Fibroblast of lung (primary cell): ENCODE data around the gene RACGAP1.

Experiments
- EZH2 ChIP-seq: IDR thresholded peaks from 2 replicates; pipeline ENCODE4 v1.5.1; 2012; ENCODE audit warnings: low read length, control low read depth, mild to moderate bottlenecking; ENCODE audit errors: missing control alignments
- TF ChIP-seq, protein P1 (sequence below), 2 donors: IDR thresholded peaks in 1 of 2; conservative IDR thresholded peaks in 1 of 2; 1 replicate in 1 of 2; 2 replicates in 1 of 2; pipeline ENCODE4 v1.5.1; 2011 to 2012; ENCODE audit warnings: low read length in 2 of 2, control low read depth in 1 of 2, inconsistent platforms in 1 of 2, low read depth in 1 of 2, mild to moderate bottlenecking in 1 of 2

DNA sequence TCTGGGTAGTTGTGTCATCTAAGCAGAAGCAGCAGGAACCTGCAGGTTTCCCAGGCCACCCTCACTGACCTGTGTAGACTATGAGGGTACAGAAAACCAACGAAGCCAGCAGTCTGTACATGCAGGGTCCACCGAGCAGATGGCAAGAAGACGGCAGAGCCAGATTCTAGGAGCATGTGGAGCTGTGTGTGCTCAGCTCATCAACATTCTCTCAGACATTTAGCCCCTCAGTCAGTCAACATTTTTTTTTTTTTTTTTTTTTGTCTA is 24.8 kb upstream of the RACGAP1 start:
- no peak for TF ChIP-seq EZH2
- TF ChIP-seq, protein P1, sequence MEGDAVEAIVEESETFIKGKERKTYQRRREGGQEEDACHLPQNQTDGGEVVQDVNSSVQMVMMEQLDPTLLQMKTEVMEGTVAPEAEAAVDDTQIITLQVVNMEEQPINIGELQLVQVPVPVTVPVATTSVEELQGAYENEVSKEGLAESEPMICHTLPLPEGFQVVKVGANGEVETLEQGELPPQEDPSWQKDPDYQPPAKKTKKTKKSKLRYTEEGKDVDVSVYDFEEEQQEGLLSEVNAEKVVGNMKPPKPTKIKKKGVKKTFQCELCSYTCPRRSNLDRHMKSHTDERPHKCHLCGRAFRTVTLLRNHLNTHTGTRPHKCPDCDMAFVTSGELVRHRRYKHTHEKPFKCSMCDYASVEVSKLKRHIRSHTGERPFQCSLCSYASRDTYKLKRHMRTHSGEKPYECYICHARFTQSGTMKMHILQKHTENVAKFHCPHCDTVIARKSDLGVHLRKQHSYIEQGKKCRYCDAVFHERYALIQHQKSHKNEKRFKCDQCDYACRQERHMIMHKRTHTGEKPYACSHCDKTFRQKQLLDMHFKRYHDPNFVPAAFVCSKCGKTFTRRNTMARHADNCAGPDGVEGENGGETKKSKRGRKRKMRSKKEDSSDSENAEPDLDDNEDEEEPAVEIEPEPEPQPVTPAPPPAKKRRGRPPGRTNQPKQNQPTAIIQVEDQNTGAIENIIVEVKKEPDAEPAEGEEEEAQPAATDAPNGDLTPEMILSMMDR (conservative IDR thresholded peaks at IDR 0.05 in 1 of 2, IDR thresholded peaks at IDR 0.05 in 1 of 2; ENCODE audit: low read depth in 1 of 2, low read length in 2 of 2), result no peak
